Measurements from ENCODE around the gene FMNL2. TPM values are rescaled to one million over a fixed set of nuclear protein-coding genes. Genes with fewer than 3 reads are reported as not detected.

Gene FMNL2
- total RNA-seq, 1 experiment from 2014 or later, result 16.3 TPM

- in situ Hi-C loops (cut with HindIII; ENCODE audit: low sequenced_read_pairs), result no loop called here
- DNase-seq (ENCODE audit: low spot score), result no peak
Measured at GRCh38 chr2:152523091-152523490, 188.1 kb downstream of the FMNL2 start.

GRCh38 chr2:152525277-152525838 is 190.4 kb downstream of the FMNL2 start:
- in situ Hi-C loops (cut with HindIII; ENCODE audit: low sequenced_read_pairs), result no loop called here
- DNase-seq (ENCODE audit: low spot score), result peak; percentile 82

GRCh38 chr2:152529420-152530115 is 194.6 kb downstream of the FMNL2 start:
- in situ Hi-C loops (cut with HindIII; ENCODE audit: low sequenced_read_pairs), result no loop called here
- DNase-seq (ENCODE audit: low spot score), result no peak

- in situ Hi-C loops (cut with HindIII; ENCODE audit: low sequenced_read_pairs), result no loop called here
- DNase-seq (ENCODE audit: low spot score), result no peak
Measured at GRCh38 chr2:152532241-152532640, 197.3 kb downstream of the FMNL2 start.

GRCh38 chr2:152534460-152535135 is 199.6 kb downstream of the FMNL2 start:
- in situ Hi-C loops (cut with HindIII; ENCODE audit: low sequenced_read_pairs), result no loop called here
- DNase-seq (ENCODE audit: low spot score), result no peak

GRCh38 chr2:152537081-152537651 is 202.2 kb downstream of the FMNL2 start:
- no peak for DNase-seq (ENCODE audit: low spot score)
- in situ Hi-C loops (cut with HindIII; ENCODE audit: low sequenced_read_pairs), result no loop called here

GRCh38 chr2:152539424-152539823 is 204.4 kb downstream of the FMNL2 start:
- in situ Hi-C loops (cut with HindIII; ENCODE audit: low sequenced_read_pairs), result no loop called here
- DNase-seq (ENCODE audit: low spot score), result no peak

- in situ Hi-C loops (cut with HindIII; ENCODE audit: low sequenced_read_pairs), result no loop called here
- DNase-seq (ENCODE audit: low spot score), result no peak
Measured at GRCh38 chr2:152541712-152542111, 206.7 kb downstream of the FMNL2 start.

- in situ Hi-C loops (cut with HindIII; ENCODE audit: low sequenced_read_pairs), result no loop called here
- no peak for DNase-seq (ENCODE audit: low spot score)
Measured at GRCh38 chr2:152542337-152542994, 207.5 kb downstream of the FMNL2 start.

GRCh38 chr2:152542995-152543481 is 208.1 kb downstream of the FMNL2 start:
- in situ Hi-C loops (cut with HindIII; ENCODE audit: low sequenced_read_pairs), result no loop called here
- no peak for DNase-seq (ENCODE audit: low spot score)

- no peak for DNase-seq (ENCODE audit: low spot score)
- in situ Hi-C loops (cut with HindIII; ENCODE audit: low sequenced_read_pairs), result no loop called here
Measured at GRCh38 chr2:152543717-152544116, 208.7 kb downstream of the FMNL2 start.

- in situ Hi-C loops (cut with HindIII; ENCODE audit: low sequenced_read_pairs), result no loop called here
Measured at GRCh38 chr2:152544638-152545037, 209.7 kb downstream of the FMNL2 start.

GRCh38 chr2:152546230-152546837 is 211.4 kb downstream of the FMNL2 start:
- in situ Hi-C loops (cut with HindIII; ENCODE audit: low sequenced_read_pairs), result no loop called here
- no peak for DNase-seq (ENCODE audit: low spot score)

More at GRCh38 chr2:152544638-152545037, 209.7 kb downstream of the FMNL2 start:
- DNase-seq (ENCODE audit: low spot score), result no peak

GRCh38 chr2:152548111-152548875 is 213.3 kb downstream of the FMNL2 start:
- no peak for DNase-seq (ENCODE audit: low spot score)
- in situ Hi-C loops (cut with HindIII; ENCODE audit: low sequenced_read_pairs), result no loop called here

GRCh38 chr2:152548996-152549395 is 214.0 kb downstream of the FMNL2 start:
- no peak for DNase-seq (ENCODE audit: low spot score)
- in situ Hi-C loops (cut with HindIII; ENCODE audit: low sequenced_read_pairs), result no loop called here

- DNase-seq (ENCODE audit: low spot score), result no peak
- in situ Hi-C loops (cut with HindIII; ENCODE audit: low sequenced_read_pairs), result no loop called here
Measured at GRCh38 chr2:152549423-152549822, 214.4 kb downstream of the FMNL2 start.

- DNase-seq (ENCODE audit: low spot score), result no peak
- in situ Hi-C loops (cut with HindIII; ENCODE audit: low sequenced_read_pairs), result no loop called here
Measured at GRCh38 chr2:152550386-152550785, 215.4 kb downstream of the FMNL2 start.

- no peak for DNase-seq (ENCODE audit: low spot score)
- in situ Hi-C loops (cut with HindIII; ENCODE audit: low sequenced_read_pairs), result no loop called here
Measured at GRCh38 chr2:152552888-152553287, 217.9 kb downstream of the FMNL2 start.
